GM19351 (cell line): ENCODE measurements around the gene COL21A1.

Source experiments
- ATAC-seq: cut with Tn5 transposase; IDR thresholded peaks from one replicate; pipeline ENCODE4 v1.9.1; 2021; ENCODE audit warnings: mild to moderate bottlenecking, moderate library complexity; ENCODE audit not compliant: unreplicated experiment

Gene COL21A1

GRCh38 chr6:56193846-56194245 lies 53.5 kb downstream of the COL21A1 start:
- ATAC-seq, result no peak

- ATAC-seq, result no peak
Observed at GRCh38 chr6:56188429-56188828, 59.0 kb downstream of the COL21A1 start.

GRCh38 chr6:56187686-56188085 lies 59.7 kb downstream of the COL21A1 start:
- ATAC-seq, result no peak

GRCh38 chr6:56176741-56177140 lies 70.6 kb downstream of the COL21A1 start:
- ATAC-seq, result no peak

- no peak for ATAC-seq
Observed at GRCh38 chr6:56173228-56173627, 74.2 kb downstream of the COL21A1 start.

- ATAC-seq, result no peak
Observed at GRCh38 chr6:56172144-56172543, 75.2 kb downstream of the COL21A1 start.

- no peak for ATAC-seq
Observed at GRCh38 chr6:56169366-56169765, 78.0 kb downstream of the COL21A1 start.

GRCh38 chr6:56168596-56168995 lies 78.8 kb downstream of the COL21A1 start:
- no peak for ATAC-seq

- no peak for ATAC-seq
Observed at GRCh38 chr6:56162081-56162480, 85.3 kb downstream of the COL21A1 start.

GRCh38 chr6:56160489-56160888 lies 86.9 kb downstream of the COL21A1 start:
- ATAC-seq, result no peak

- no peak for ATAC-seq
Observed at GRCh38 chr6:56158571-56158970, 88.8 kb downstream of the COL21A1 start.

- ATAC-seq, result no peak
Observed at GRCh38 chr6:56156643-56157042, 90.7 kb downstream of the COL21A1 start.

GRCh38 chr6:56155634-56156141 lies 91.7 kb downstream of the COL21A1 start:
- no peak for ATAC-seq

- no peak for ATAC-seq
Observed at GRCh38 chr6:56154076-56154475, 93.3 kb downstream of the COL21A1 start.

GRCh38 chr6:56152611-56153010 lies 94.8 kb downstream of the COL21A1 start:
- no peak for ATAC-seq

- ATAC-seq, result no peak
Observed at GRCh38 chr6:56151609-56152224, 95.7 kb downstream of the COL21A1 start.

- ATAC-seq, result no peak
Observed at GRCh38 chr6:56148488-56149186, 98.7 kb downstream of the COL21A1 start.

- ATAC-seq, result no peak
Observed at GRCh38 chr6:56147766-56148165, 99.6 kb downstream of the COL21A1 start.

GRCh38 chr6:56146086-56146485 lies 101.3 kb downstream of the COL21A1 start:
- ATAC-seq, result no peak

- ATAC-seq, result no peak
Observed at GRCh38 chr6:56145616-56146015, 101.8 kb downstream of the COL21A1 start.

- no peak for ATAC-seq
Observed at GRCh38 chr6:56144538-56145324, 102.6 kb downstream of the COL21A1 start.

- ATAC-seq, result no peak
Observed at GRCh38 chr6:56143796-56144195, 103.6 kb downstream of the COL21A1 start.
